Measurements from ENCODE around the gene TRDMT1.

The TRDMT1 gene, protein sequence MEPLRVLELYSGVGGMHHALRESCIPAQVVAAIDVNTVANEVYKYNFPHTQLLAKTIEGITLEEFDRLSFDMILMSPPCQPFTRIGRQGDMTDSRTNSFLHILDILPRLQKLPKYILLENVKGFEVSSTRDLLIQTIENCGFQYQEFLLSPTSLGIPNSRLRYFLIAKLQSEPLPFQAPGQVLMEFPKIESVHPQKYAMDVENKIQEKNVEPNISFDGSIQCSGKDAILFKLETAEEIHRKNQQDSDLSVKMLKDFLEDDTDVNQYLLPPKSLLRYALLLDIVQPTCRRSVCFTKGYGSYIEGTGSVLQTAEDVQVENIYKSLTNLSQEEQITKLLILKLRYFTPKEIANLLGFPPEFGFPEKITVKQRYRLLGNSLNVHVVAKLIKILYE

DNA sequence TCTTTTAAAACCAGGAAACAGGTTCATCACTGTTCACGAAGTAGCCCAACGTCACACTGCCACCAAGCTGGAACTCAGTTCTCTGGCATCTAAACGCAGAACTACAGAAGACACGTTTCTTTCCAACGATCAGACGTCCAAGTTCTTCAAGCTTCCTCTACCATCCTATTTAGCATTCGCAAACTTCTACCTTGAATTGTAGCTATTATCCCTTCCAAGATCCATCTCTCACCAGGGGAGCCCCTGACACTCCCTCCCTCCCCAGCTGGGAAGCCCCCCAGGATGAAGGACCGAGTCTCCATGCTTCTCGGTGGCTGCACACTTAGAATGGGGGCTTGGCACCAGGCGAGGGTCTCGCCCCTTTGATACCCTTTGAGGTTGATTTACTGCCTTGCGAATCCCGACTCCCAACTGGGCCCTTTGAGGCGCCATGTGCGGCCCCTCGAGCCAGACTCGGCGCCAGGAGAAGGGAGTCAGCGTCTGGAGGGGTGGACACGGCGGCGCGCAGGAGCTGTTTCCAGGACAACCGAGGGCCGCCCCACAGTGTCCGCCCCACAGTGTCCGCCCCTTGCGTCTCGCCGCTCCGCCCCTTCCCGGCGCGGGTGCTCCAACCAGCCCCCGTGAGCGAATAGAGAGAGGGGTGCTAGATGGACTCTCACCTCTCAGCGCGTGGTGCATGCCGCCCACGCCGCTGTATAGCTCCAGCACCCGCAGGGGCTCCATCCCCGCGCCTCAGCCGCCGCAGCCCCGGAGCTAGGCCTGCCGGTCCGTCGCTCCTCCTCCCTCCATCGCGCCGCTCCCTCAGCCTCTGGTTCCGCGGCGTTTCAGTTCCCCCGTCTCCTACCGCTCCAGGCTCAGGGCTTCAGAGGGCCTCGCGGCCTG lies at the start of gene TRDMT1:
TSS of gene TRDMT1 (minus strand) at position 761 of the 882 bp plus-strand sequence. CDS start at position 723, 38 bp downstream.
- peak; percentile 18 for DNase-seq

DNA sequence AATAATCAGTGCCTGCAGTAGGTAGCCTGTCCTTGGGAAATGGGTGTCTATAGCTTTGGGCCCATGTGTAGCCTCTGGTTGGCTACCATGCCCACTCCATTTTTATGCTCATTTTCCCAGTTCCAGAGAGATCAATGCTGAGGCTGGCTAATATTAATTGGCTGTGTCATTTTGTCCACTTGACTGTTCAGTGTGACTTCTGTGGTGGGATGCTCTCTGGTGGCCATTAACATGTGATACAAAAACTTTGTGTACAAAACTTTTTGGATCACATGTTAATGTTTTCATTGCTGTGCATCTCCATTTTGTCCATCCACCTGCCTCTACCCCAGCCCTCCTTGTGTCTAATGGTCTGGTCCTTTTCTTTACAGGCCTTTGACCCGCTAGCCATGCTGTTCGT lies 49.3 kb upstream of the TRDMT1 start:
- DNase-seq: no peak

DNA sequence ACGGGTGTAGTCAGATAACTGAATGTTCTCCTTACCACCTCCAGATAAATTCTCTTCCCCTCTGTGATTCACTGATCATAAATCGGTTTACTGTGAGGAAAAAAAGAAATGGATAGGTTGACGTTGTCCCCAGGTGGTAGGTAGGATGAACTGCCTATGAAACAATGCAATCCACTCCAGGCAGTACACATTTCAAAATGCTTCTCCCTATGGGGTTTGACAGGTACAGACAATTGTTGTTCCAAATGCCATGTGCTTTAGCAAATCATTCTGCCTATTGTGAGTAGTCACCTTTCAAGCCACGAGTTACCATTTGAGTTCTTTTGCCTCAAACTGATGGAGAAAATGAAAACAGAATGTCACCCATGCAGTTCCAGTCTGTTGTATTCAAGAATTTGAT lies 48.3 kb upstream of the TRDMT1 start:
- no peak for DNase-seq

DNA sequence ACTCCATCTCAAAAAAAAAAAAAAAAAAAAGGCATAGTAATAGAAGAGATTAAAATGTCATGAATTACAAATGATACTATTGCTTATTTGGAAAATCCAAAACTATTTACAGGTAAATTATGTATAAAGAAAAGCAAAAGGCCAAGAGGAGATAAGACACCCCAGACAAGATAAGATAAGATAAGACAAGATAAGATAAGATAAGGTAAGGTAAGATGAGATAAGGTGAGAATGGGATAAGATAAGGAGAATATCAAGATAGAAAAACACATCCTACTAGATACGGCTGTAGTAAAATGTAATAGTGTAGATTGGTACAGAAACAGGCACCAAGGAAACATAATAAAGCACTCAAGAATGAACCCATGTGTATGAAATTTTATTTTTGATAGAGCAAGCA lies 47.5 kb upstream of the TRDMT1 start:
- no peak for DNase-seq

DNA sequence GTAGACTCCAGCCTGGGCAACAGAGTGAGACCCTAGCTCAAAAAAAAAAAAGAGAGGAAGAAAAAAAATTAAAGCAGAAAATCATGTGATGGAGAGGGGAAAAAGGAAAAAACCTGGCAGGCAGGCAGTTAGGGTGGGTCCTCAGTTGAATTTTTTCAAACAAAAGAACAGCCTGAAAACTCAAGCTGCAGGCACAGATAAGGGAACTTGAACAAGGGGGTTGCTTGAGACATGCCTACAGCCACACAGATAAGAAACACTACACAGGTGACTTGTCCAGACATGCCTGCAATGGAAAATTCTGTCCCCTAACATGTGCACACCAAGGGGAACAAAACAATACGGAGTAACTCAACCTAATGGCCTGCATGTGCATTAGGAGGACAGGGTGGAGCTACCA lies 45.7 kb upstream of the TRDMT1 start:
- no peak for DNase-seq

DNA sequence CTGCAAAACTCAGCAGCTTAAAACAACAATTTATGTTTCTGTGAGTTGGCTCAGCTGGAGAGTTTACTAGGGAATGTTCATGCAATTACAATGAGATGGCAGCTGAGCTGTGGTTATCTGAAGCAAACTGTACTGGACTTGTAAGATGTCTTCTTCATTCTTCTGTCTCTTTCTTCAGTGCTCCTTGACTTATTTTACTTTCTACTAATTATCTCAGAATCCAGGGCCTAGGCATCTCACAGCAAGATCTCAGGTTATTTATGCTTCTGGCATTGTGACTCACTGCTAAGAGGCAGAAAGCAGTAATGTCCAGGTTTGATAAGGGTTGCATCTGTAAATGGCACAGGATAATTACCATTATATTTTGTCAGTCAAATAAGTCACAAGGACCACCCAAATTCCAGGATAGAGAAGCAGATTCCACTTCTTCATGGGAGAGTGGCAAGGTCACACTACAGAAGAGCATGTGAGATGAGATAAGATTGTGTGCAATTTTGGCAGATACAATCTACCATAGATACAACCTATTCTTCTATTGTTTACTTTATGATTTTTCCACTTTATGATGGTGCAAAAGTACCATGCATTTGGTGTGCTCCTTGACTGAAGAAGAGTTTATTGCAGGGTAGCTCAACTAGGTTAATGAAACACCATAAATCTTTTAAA lies 43.4 kb upstream of the TRDMT1 start:
- DNase-seq: no peak

GRCh38 chr10:17241611-17242333 lies 40.3 kb upstream of the TRDMT1 start:
- no peak for DNase-seq

- DNase-seq: no peak
These were observed 39.1 kb upstream of the TRDMT1 start for GRCh38 chr10:17240616-17241015.

- DNase-seq: no peak
These were observed 38.6 kb upstream of the TRDMT1 start for GRCh38 chr10:17240096-17240495.

DNA sequence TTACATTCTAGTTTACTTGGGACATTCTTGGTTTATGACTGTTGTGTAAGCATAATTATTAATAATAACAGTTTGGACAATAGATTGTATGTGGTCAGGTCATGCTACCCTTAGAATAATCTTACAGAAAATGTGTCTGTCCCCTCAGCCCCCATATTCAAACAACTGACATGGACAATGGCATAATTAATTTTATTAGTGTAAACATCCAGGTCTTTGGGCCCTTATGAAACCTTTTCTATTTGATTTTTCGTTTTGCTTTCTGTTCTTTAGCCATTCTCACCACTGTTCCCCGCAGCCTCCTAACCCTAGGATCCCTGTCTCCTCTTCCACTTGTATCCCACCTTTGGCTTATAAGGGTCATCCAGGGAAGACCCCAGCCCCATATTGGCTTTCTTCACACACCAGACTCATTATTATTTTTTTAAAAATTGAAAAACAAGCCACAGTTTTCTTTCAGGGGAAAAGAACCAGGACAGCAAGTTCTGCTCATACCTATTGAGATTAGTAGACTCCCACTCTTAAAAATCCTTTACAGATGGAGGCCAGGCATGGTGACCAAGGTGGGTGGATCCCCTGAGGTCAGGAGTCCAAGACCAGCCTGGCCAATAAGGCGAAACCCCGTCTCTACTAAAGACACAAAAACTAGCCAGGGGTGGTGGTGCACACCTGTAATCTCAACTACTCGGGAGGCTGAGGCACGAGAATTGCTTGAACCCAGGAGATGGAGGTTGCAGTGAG lies 38.0 kb upstream of the TRDMT1 start:
- DNase-seq: no peak

GRCh38 chr10:17238445-17239291 lies 37.2 kb upstream of the TRDMT1 start:
- DNase-seq: no peak

GRCh38 chr10:17237915-17238444 lies 36.5 kb upstream of the TRDMT1 start:
- no peak for DNase-seq

DNA sequence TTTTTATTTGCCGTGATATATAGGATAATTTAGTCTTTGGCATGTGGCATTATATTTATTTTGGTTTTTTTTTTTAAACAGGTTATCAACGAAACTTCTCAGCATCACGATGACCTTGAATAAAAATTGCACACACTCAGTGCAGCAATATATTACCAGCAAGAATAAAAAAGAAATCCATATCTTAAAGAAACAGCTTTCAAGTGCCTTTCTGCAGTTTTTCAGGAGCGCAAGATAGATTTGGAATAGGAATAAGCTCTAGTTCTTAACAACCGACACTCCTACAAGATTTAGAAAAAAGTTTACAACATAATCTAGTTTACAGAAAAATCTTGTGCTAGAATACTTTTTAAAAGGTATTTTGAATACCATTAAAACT lies 35.7 kb upstream of the TRDMT1 start:
- no peak for DNase-seq

DNA sequence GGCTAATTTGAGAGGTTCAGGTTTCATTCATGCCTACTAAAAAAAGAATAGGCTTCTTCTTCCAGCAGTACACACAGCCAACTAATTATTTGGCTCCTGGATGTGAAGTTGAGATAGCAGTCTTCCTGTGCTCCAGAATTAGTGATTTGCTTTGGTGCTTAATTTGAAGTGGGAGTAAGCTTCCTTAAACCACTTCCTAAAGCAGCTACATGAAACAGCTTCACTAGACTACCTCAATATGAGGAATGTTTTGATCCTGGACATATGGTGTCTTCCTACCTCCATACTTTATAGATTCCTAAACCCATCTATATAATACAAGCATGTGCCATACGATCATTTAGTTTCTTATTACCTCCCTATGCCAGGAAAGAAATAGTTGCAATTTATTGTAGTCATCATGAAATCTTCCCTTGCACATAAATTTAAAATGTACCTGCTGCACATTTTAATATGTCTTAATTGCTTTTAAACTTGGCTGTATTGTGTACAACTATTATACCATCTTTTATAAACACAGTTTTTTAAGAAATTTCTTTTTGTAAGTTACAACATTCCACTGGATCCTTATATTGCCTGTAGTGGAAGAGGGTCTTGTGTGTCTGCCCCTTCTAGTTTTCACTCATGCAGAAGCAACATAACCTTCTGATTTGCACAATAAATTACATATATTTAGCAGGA lies 35.1 kb upstream of the TRDMT1 start:
- no peak for DNase-seq

DNA sequence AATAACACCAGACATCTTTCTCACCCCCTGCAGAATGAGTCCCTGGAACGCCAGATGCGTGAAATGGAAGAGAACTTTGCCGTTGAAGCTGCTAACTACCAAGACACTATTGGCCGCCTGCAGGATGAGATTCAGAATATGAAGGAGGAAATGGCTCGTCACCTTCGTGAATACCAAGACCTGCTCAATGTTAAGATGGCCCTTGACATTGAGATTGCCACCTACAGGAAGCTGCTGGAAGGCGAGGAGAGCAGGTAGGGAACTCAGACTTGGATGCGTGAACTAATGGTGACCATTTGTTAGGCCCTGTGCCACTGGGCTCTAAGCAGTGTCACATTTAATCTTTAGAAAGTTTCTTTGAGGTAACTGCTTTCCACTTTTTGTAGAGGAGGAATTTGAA lies 33.7 kb upstream of the TRDMT1 start:
- no peak for DNase-seq

GRCh38 chr10:17234431-17234945 lies 33.0 kb upstream of the TRDMT1 start:
- no peak for DNase-seq

DNA sequence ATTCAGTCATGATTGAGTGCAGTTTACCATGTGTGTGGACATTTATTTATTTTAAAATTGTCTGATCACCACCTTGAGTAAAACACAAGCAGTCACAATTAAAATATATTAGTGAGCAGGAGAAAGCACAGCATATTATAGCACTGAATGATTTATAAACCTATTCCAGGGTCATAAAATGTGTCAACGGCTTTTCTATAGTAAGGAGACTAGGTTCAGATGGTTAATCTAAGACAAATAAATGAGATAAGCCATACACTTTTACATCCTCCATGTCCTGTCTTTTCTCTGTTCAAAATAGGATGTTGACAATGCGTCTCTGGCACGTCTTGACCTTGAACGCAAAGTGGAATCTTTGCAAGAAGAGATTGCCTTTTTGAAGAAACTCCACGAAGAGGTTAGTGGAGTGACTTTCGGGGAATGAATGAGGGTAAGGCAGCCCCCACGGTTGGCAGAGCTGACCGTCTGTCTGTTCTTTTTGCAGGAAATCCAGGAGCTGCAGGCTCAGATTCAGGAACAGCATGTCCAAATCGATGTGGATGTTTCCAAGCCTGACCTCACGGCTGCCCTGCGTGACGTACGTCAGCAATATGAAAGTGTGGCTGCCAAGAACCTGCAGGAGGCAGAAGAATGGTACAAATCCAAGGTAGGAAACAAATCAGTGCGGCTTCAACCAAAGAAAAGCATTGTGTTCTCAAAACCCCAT lies 32.0 kb upstream of the TRDMT1 start:
- no peak for DNase-seq

DNA sequence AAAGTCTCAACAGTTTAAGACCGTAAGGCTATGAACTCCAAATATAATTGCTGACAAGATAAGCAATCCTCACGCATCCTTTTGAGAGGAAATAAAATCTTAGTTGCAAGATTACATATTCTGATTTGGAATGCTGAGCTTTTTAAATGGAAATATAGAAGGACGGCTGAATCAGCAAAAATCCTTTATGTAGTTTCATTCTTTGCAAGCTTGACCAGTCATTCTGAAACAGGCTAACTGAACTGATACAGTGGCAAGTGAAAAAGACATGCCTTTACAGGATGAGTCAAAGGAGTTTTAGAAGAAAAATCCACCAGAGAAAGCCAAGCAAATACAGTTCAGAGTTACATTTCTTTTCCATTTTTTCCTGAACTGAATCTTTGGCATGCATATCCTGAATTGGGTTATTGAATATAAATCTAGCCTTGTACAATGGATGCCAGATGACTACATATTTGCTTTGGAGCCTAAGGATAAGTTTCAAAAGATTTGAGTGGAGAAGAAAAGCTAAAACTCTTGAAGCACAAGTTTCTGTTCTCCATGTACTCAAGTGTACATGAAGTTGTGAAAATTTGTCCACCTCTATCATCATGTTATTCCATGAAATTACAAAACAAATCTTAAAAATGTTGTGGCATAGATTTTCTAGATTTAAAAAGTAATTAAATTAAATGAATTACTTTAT lies 30.9 kb upstream of the TRDMT1 start:
- DNase-seq: no peak

GRCh38 chr10:17231788-17232187 lies 30.3 kb upstream of the TRDMT1 start:
- DNase-seq: no peak
